DND-41 (cell line): ENCODE measurements around the gene JAGN1.

ENCODE experiments used
- ATAC-seq: fragments of 200-7000 bp; cut with Tn5 transposase; 3 replicates; pipeline ENCODE4 v1.9.1; 2021; ENCODE audit warnings: low read depth; ENCODE audit not compliant: insufficient read depth
- DNase-seq: peaks from one replicate; pipeline ENCODE4 v3.0.0-alpha.2; 2020
- H2AFZ ChIP-seq: 2 replicates; pipeline ENCODE4 v1.6.0; 2012; ENCODE audit warnings: low read depth, low read length
- H3K27ac ChIP-seq: 2 replicates; pipeline ENCODE4 v1.5.1; 2012; ENCODE audit warnings: low read length, inconsistent platforms
- H3K27me3 ChIP-seq: fragments of 200-600 bp; sonication (generic); 2 replicates; pipeline ENCODE4 v1.6.0; 2012; ENCODE audit warnings: low read length, mild to moderate bottlenecking, inconsistent platforms; ENCODE audit not compliant: insufficient read depth, poor library complexity
- H3K36me3 ChIP-seq: 2 replicates; pipeline ENCODE4 v1.5.1; 2012; ENCODE audit warnings: low read length, inconsistent platforms; ENCODE audit not compliant: insufficient read depth
- H3K4me1 ChIP-seq: 2 replicates; pipeline ENCODE4 v1.5.1; 2012; ENCODE audit warnings: mild to moderate bottlenecking, low read length; ENCODE audit not compliant: insufficient read depth
- H3K4me2 ChIP-seq: 2 replicates; pipeline ENCODE4 v1.6.0; 2012; ENCODE audit warnings: mild to moderate bottlenecking, moderate library complexity, low read length, inconsistent platforms; ENCODE audit not compliant: insufficient read depth
- H3K4me3 ChIP-seq, 2 experiments: fragments of 200-600 bp in 1 of 2; shearing (Covaris generic) in 1 of 2; 2 replicates each; pipeline ENCODE4 v1.5.1; 2012 to 2016; ENCODE audit warnings: inconsistent platforms in 2 of 2, low read length in 2 of 2, mild to moderate bottlenecking in 2 of 2, low read depth in 1 of 2, moderate library complexity in 1 of 2
- H3K79me2 ChIP-seq: 2 replicates; pipeline ENCODE4 v1.6.0; 2012; ENCODE audit warnings: low read length, inconsistent platforms; ENCODE audit not compliant: insufficient read depth
- H3K9ac ChIP-seq: 2 replicates; pipeline ENCODE4 v1.6.0; 2012; ENCODE audit warnings: low read depth, mild to moderate bottlenecking, inconsistent platforms, low read length, moderate library complexity
- H3K9me3 ChIP-seq: 2 replicates; pipeline ENCODE4 v1.5.1; 2012; ENCODE audit warnings: low read length, moderate library complexity, mild to moderate bottlenecking, inconsistent platforms; ENCODE audit not compliant: insufficient read depth, severe bottlenecking
- H4K20me1 ChIP-seq: 2 replicates; pipeline ENCODE4 v1.6.0; 2012; ENCODE audit warnings: low read length; ENCODE audit not compliant: insufficient read depth
- EZH2 ChIP-seq: IDR thresholded peaks from 3 replicates; pipeline ENCODE4 v1.6.1; 2012; ENCODE audit warnings: borderline replicate concordance, low read depth, mild to moderate bottlenecking, moderate library complexity, low read length, inconsistent platforms; ENCODE audit not compliant: severe bottlenecking
- TF ChIP-seq, protein P1 (sequence below): IDR thresholded peaks from 2 replicates; pipeline ENCODE4 v1.5.1; 2012; ENCODE audit warnings: borderline replicate concordance, low read length, moderate library complexity, mild to moderate bottlenecking; ENCODE audit not compliant: poor library complexity, severe bottlenecking; ENCODE audit errors: extremely low read depth

JAGN1 gene

DNA sequence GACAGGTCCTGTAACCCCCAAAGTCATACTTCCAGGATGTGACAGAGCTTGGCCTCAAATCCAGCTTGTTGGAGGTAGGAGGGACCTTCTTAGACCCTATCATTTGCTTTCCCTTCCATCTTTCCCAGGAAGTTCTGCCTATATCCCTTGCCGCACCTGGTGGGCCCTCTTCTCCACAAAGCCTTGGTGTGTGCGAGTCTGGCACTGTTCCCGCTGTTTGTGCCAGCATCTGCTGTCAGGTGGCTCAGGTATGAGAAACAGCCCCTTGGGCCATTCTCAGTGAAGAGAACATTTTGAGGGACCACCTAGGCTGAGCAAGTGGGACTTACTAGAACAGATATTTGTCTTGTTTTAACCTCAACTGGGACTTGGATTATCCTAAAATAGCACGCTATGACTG lies 13.5 kb downstream of the JAGN1 start:
- no peak for TF ChIP-seq EZH2
- TF ChIP-seq, protein P1, sequence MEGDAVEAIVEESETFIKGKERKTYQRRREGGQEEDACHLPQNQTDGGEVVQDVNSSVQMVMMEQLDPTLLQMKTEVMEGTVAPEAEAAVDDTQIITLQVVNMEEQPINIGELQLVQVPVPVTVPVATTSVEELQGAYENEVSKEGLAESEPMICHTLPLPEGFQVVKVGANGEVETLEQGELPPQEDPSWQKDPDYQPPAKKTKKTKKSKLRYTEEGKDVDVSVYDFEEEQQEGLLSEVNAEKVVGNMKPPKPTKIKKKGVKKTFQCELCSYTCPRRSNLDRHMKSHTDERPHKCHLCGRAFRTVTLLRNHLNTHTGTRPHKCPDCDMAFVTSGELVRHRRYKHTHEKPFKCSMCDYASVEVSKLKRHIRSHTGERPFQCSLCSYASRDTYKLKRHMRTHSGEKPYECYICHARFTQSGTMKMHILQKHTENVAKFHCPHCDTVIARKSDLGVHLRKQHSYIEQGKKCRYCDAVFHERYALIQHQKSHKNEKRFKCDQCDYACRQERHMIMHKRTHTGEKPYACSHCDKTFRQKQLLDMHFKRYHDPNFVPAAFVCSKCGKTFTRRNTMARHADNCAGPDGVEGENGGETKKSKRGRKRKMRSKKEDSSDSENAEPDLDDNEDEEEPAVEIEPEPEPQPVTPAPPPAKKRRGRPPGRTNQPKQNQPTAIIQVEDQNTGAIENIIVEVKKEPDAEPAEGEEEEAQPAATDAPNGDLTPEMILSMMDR, result no peak
- Histone ChIP-seq H3K79me2 (no peaks in the 10 kb centered on the region), H3K27ac (no peak overlapping the region), H3K9ac (no peak overlapping the region), H3K4me2 (no peak overlapping the region), H2AFZ (no peak overlapping the region), H3K4me3 (no peak overlapping the region), H3K9me3 (no peaks in the 10 kb centered on the region), H4K20me1 (no peaks in the 10 kb centered on the region), H3K36me3 (no peaks in the 10 kb centered on the region), H3K27me3 (no peaks in the 10 kb centered on the region), H3K4me1 (peaks cover 27% of the 10 kb centered on the region)
- DNase-seq (no peak), ATAC-seq (no peak)

- DNase-seq (no peak), ATAC-seq (no peak)
- H3K9ac ChIP-seq, result no peak overlapping the region
- no peak overlapping the region for H3K27ac ChIP-seq
- TF ChIP-seq EZH2, result no peak
- TF ChIP-seq, protein P1, result no peak
- peaks cover 22% of the 10 kb centered on the region for H3K4me1 ChIP-seq
- no peak overlapping the region for H3K4me3 ChIP-seq
- H2AFZ ChIP-seq, result no peak overlapping the region
- H3K27me3 ChIP-seq, result no peaks in the 10 kb centered on the region
- no peaks in the 10 kb centered on the region for H3K9me3 ChIP-seq
- H3K79me2 ChIP-seq, result no peaks in the 10 kb centered on the region
- H3K4me2 ChIP-seq, result no peak overlapping the region
- no peaks in the 10 kb centered on the region for H3K36me3 ChIP-seq
- H4K20me1 ChIP-seq, result no peaks in the 10 kb centered on the region
Observed at GRCh38 chr3:9906480-9906879, 16.1 kb downstream of the JAGN1 start.

- no peak for DNase-seq
- H2AFZ ChIP-seq, result no peak overlapping the region
- H3K36me3 ChIP-seq, result no peaks in the 10 kb centered on the region
- TF ChIP-seq, protein P1, result no peak
- TF ChIP-seq EZH2, result no peak
- no peaks in the 10 kb centered on the region for H3K79me2 ChIP-seq
- H3K4me1 ChIP-seq, result peaks cover 4% of the 10 kb centered on the region
- H3K9ac ChIP-seq, result no peak overlapping the region
- no peak overlapping the region for H3K4me3 ChIP-seq
- no peak overlapping the region for H3K4me2 ChIP-seq
- no peak overlapping the region for H3K27ac ChIP-seq
- no peaks in the 10 kb centered on the region for H3K9me3 ChIP-seq
- no peak for ATAC-seq
- no peaks in the 10 kb centered on the region for H3K27me3 ChIP-seq
- H4K20me1 ChIP-seq, result no peaks in the 10 kb centered on the region
Observed at GRCh38 chr3:9908286-9908685, 17.9 kb downstream of the JAGN1 start.
